GM21619 (cell line): ENCODE results near the gene SELL.
"Not testable (repeated sequence)": the region's sequence is repeated elsewhere in the genome, so short reads cannot be mapped to it uniquely, and the experiment has no call there.

Source experiments
- ATAC-seq: cut with Tn5 transposase; IDR thresholded peaks from one replicate; pipeline ENCODE4 v1.9.1; 2021; ENCODE audit not compliant: unreplicated experiment

SELL gene

GRCh38 chr1:169707912-169708604, 3.4 kb downstream of the SELL start:
- ATAC-seq, result no peak

GRCh38 chr1:169704797-169705196, 6.6 kb downstream of the SELL start:
- ATAC-seq, result no peak

- no peak for ATAC-seq
Observed at GRCh38 chr1:169701261-169702005, 10.0 kb downstream of the SELL start.

- no peak for ATAC-seq
Observed at GRCh38 chr1:169699707-169700106, 11.7 kb downstream of the SELL start.

GRCh38 chr1:169698976-169699375, 12.4 kb downstream of the SELL start:
- ATAC-seq, result no peak

- no peak for ATAC-seq
Observed at GRCh38 chr1:169697755-169698154, 13.7 kb downstream of the SELL start.

GRCh38 chr1:169696273-169697100, 14.9 kb downstream of the SELL start:
- ATAC-seq, result no peak

GRCh38 chr1:169694304-169695075, 16.9 kb downstream of the SELL start:
- ATAC-seq, result peak; percentile 42

- no peak for ATAC-seq
Observed at GRCh38 chr1:169692756-169693460, 18.5 kb downstream of the SELL start.

- no peak for ATAC-seq
Observed at GRCh38 chr1:169690489-169690888, 20.9 kb downstream of the SELL start.

GRCh38 chr1:169689395-169689794, 22.0 kb downstream of the SELL start:
- no peak for ATAC-seq

- not testable (repeated sequence) for ATAC-seq
Observed at GRCh38 chr1:169688377-169688776, 23.0 kb downstream of the SELL start.

- no peak for ATAC-seq
Observed at GRCh38 chr1:169683661-169684060, 27.8 kb downstream of the SELL start.

GRCh38 chr1:169683168-169683567, 28.3 kb downstream of the SELL start:
- ATAC-seq, result not testable (repeated sequence)

GRCh38 chr1:169682071-169682470, 29.3 kb downstream of the SELL start:
- no peak for ATAC-seq

GRCh38 chr1:169681140-169681539, 30.3 kb downstream of the SELL start:
- peak; percentile 31 for ATAC-seq

- ATAC-seq, result peak; percentile 62
Observed at GRCh38 chr1:169680377-169681019, 30.9 kb downstream of the SELL start.

GRCh38 chr1:169679692-169680091, 31.7 kb downstream of the SELL start:
- ATAC-seq, result no peak

- no peak for ATAC-seq
Observed at GRCh38 chr1:169676001-169676400, 35.4 kb downstream of the SELL start.

- no peak for ATAC-seq
Observed at GRCh38 chr1:169670836-169671235, 40.6 kb downstream of the SELL start.
